T-helper 22 cell (primary cell): Measurements from ENCODE around the gene NFIA.

ENCODE experiments used
- DNase-seq: peaks from one replicate; pipeline ENCODE4 v3.0.0-alpha.2; 2020; ENCODE audit warnings: low read depth

NFIA gene

GRCh38 chr1:61299463-61299862 lies 217.1 kb downstream of the NFIA start:
- DNase-seq: no peak

- no peak for DNase-seq
These were observed 218.5 kb downstream of the NFIA start for GRCh38 chr1:61300899-61301298.

- DNase-seq: no peak
These were observed 219.7 kb downstream of the NFIA start for GRCh38 chr1:61301824-61302657.

GRCh38 chr1:61307422-61308142 lies 225.2 kb downstream of the NFIA start:
- no peak for DNase-seq

GRCh38 chr1:61310057-61310456 lies 227.7 kb downstream of the NFIA start:
- DNase-seq: no peak

- no peak for DNase-seq
These were observed 228.2 kb downstream of the NFIA start for GRCh38 chr1:61310538-61310937.

- DNase-seq: no peak
These were observed 231.6 kb downstream of the NFIA start for GRCh38 chr1:61313906-61314422.

GRCh38 chr1:61315011-61315410 lies 232.7 kb downstream of the NFIA start:
- no peak for DNase-seq

- no peak for DNase-seq
These were observed 234.1 kb downstream of the NFIA start for GRCh38 chr1:61316493-61316892.

GRCh38 chr1:61318319-61319125 lies 236.2 kb downstream of the NFIA start:
- no peak for DNase-seq

GRCh38 chr1:61320575-61320974 lies 238.2 kb downstream of the NFIA start:
- no peak for DNase-seq

- no peak for DNase-seq
These were observed 239.8 kb downstream of the NFIA start for GRCh38 chr1:61322008-61322744.

GRCh38 chr1:61322769-61323168 lies 240.4 kb downstream of the NFIA start:
- DNase-seq: no peak

- DNase-seq: no peak
These were observed 241.4 kb downstream of the NFIA start for GRCh38 chr1:61323681-61324328.

- no peak for DNase-seq
These were observed 244.4 kb downstream of the NFIA start for GRCh38 chr1:61326713-61327112.

- no peak for DNase-seq
These were observed 245.1 kb downstream of the NFIA start for GRCh38 chr1:61327436-61327835.

GRCh38 chr1:61329556-61329955 lies 247.2 kb downstream of the NFIA start:
- DNase-seq: no peak

- DNase-seq: no peak
These were observed 247.7 kb downstream of the NFIA start for GRCh38 chr1:61330018-61330417.

- no peak for DNase-seq
These were observed 248.2 kb downstream of the NFIA start for GRCh38 chr1:61330571-61330970.

- no peak for DNase-seq
These were observed 249.9 kb downstream of the NFIA start for GRCh38 chr1:61332196-61332753.

- no peak for DNase-seq
These were observed 250.4 kb downstream of the NFIA start for GRCh38 chr1:61332796-61333195.
